ENCODE results near the gene WASF2. TPM values are rescaled to one million over a fixed set of nuclear protein-coding genes. Genes with fewer than 3 reads are reported as not detected.

The WASF2 gene
- total RNA-seq, 2 experiments from 2014 or later = 119 to 121 TPM

DNA sequence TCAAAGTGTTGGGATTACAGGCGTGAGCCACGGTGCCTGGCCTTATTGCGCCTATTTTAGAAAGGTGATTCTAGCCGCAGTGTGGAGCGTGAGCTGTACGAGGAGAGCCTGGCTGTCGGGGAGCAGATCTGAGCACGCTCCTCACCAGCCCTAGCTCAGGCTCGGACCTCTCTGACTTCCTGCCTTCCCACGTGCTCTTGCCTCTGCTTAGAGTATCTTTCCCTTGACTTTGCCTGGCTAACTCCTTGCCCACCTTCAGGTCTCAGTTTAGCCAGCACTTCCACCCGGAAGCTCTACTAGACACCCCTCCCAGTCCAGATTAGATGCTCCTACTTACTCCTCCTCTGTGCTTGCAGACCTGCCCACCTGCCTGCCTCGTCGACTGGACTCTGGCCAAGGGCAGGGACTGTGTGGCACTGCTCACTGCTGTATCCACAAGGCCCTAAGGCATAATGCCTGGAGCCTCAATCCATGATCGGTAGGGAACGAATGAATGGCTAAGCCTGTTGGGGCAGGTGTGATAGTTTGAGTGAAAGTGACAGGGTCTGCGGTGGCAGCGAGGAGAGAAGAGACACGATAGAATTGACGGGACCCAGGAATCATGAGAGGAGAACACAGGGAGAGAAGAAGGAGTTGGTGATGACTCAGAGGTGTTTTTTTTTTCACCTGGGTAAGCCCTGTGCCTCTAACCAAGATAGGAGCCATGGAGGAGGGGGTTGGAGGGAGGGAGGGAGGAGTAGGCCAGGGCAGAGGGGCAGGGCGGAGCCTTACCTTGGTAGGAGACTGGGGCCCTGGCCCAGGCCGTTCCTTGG lies 28.1 kb upstream of the WASF2 start:
- TF ChIP-seq, protein P1, sequence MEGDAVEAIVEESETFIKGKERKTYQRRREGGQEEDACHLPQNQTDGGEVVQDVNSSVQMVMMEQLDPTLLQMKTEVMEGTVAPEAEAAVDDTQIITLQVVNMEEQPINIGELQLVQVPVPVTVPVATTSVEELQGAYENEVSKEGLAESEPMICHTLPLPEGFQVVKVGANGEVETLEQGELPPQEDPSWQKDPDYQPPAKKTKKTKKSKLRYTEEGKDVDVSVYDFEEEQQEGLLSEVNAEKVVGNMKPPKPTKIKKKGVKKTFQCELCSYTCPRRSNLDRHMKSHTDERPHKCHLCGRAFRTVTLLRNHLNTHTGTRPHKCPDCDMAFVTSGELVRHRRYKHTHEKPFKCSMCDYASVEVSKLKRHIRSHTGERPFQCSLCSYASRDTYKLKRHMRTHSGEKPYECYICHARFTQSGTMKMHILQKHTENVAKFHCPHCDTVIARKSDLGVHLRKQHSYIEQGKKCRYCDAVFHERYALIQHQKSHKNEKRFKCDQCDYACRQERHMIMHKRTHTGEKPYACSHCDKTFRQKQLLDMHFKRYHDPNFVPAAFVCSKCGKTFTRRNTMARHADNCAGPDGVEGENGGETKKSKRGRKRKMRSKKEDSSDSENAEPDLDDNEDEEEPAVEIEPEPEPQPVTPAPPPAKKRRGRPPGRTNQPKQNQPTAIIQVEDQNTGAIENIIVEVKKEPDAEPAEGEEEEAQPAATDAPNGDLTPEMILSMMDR (IDR thresholded peaks at IDR 0.05) = no peak
- peaks cover 51% of the 10 kb centered on the region for H3K4me1 Mint-ChIP-seq (ENCODE audit: low read depth)
- CTCF ChIA-PET = no interaction called here
- H3K27me3 ChIP-seq (ENCODE audit: control insufficient read depth in 1 of 2, insufficient read depth in 2 of 2, low read length in 2 of 2) = no peaks in the 10 kb centered on the region
- no peaks in the 10 kb centered on the region for H3K36me3 ChIP-seq (ENCODE audit: insufficient read depth, low read length)
- H3K27ac ChIP-seq (ENCODE audit: low read depth in 1 of 2, low read length in 2 of 2) = no peak overlapping the region
- H3K36me3 Mint-ChIP-seq (ENCODE audit: low read depth) = peaks cover 10% of the 10 kb centered on the region
- intact Hi-C loops (cut with DNase I, micrococcal nuclease) = no loop called here
- POLR2A ChIA-PET = interaction anchor here (0.7 kb wide), 1 partner anchor 132 kb away, joined by 3 read pairs; no protein-coding TSS in a partner anchor
- H3K27me3 Mint-ChIP-seq = no peaks in the 10 kb centered on the region
- DNase-seq (peak in 1 of 14 experiments; percentile 19), ATAC-seq (ENCODE audit: poor library complexity) (no peak)
- H3K9me3 ChIP-seq (ENCODE audit: control insufficient read depth in 1 of 2, insufficient read depth in 1 of 2, low read length in 2 of 2) = no peaks in the 10 kb centered on the region
- peak overlapping the region; percentile 63 for H3K4me3 Mint-ChIP-seq
- peak overlapping the region; percentile 42 for H3K27ac Mint-ChIP-seq
- H3K4me3 ChIP-seq (ENCODE audit: low read length) = no peak overlapping the region
- no peaks in the 10 kb centered on the region for H3K9me3 Mint-ChIP-seq
- H3K4me1 ChIP-seq (ENCODE audit: insufficient read depth, low read length) = peaks cover 44% of the 10 kb centered on the region

DNA sequence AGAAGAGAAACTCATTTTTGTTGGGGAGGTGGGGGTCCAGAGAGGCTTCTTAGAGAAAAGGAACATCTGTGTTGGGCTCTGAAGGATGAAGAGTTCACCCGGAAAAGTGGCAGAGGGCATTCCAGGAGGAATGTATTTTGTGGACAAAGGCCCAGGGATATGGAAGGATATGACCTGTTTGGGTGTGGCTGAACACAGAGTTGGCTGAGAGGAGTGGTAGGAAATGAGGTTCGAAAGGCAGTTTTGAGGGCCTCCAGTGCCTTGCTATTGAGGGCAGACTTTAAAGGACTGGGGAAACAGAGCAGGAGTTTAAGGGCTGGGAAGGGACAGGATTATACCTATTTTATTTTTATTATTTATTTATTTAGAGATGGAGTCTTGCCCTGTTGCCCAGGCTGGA lies 27.3 kb upstream of the WASF2 start:
- peaks cover 43% of the 10 kb centered on the region for H3K4me1 Mint-ChIP-seq (ENCODE audit: low read depth)

DNA sequence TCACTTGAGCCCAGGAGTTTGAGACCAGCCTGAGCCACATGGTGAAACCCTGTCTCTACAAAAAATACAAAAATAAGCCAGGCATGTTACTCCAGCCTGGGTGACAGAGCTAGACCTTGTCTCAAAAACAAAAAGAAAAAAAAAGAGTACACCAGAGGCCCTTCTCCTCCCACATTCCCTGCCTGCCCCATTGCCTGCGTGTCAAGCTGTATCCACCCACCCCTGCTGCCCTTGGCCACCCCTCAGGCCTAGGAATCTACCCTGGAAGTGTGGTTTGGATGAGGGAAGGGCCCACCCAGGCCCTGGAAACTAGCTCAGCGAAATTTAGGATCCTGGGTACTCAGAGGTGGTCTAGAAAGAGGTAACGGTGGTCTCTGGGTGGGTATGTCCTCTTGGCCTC lies 25.7 kb upstream of the WASF2 start:
- no peaks in the 10 kb centered on the region for H3K27me3 Mint-ChIP-seq
- H3K4me3 ChIP-seq (ENCODE audit: low read length) = no peak overlapping the region
- CTCF ChIA-PET = no interaction called here
- no peak overlapping the region for H3K27ac Mint-ChIP-seq
- TF ChIP-seq, protein P1 (IDR thresholded peaks at IDR 0.05) = no peak
- no peak for ATAC-seq (ENCODE audit: poor library complexity)
- no peaks in the 10 kb centered on the region for H3K36me3 ChIP-seq (ENCODE audit: insufficient read depth, low read length)
- H3K4me3 Mint-ChIP-seq = no peak overlapping the region
- no peaks in the 10 kb centered on the region for H3K27me3 ChIP-seq (ENCODE audit: control insufficient read depth in 1 of 2, insufficient read depth in 2 of 2, low read length in 2 of 2)
- DNase-seq = no peak
- POLR2A ChIA-PET = interaction anchor here (1.1 kb wide), 1 partner anchor 25 kb away, joined by 3 read pairs; the partner anchor contains the start of gene WASF2
- H3K36me3 Mint-ChIP-seq (ENCODE audit: low read depth) = no peaks in the 10 kb centered on the region
- intact Hi-C loops (cut with DNase I, micrococcal nuclease) = no loop called here
- H3K9me3 ChIP-seq (ENCODE audit: control insufficient read depth in 1 of 2, insufficient read depth in 1 of 2, low read length in 2 of 2) = no peaks in the 10 kb centered on the region
- H3K27ac ChIP-seq (ENCODE audit: low read depth in 1 of 2, low read length in 2 of 2) = no peak overlapping the region
- H3K4me1 ChIP-seq (ENCODE audit: insufficient read depth, low read length) = peaks cover 19% of the 10 kb centered on the region
- no peaks in the 10 kb centered on the region for H3K9me3 Mint-ChIP-seq
- peaks cover 26% of the 10 kb centered on the region for H3K4me1 Mint-ChIP-seq (ENCODE audit: low read depth)

More for the DNA sequence above, 27.3 kb upstream of the WASF2 start:
- no peak for DNase-seq
- Histone ChIP-seq H3K27me3 (ENCODE audit: control insufficient read depth in 1 of 2, insufficient read depth in 2 of 2, low read length in 2 of 2) (no peaks in the 10 kb centered on the region), H3K4me1 (ENCODE audit: insufficient read depth, low read length) (peaks cover 36% of the 10 kb centered on the region), H3K9me3 (ENCODE audit: control insufficient read depth in 1 of 2, insufficient read depth in 1 of 2, low read length in 2 of 2) (no peaks in the 10 kb centered on the region), H3K36me3 (ENCODE audit: insufficient read depth, low read length) (no peaks in the 10 kb centered on the region), H3K4me3 (ENCODE audit: low read length) (no peak overlapping the region), H3K27ac (ENCODE audit: low read depth in 1 of 2, low read length in 2 of 2) (no peak overlapping the region)
- Mint-ChIP-seq H3K36me3 (ENCODE audit: low read depth) (peaks cover 7% of the 10 kb centered on the region), H3K27ac (peak overlapping the region; percentile 42), H3K9me3 (no peaks in the 10 kb centered on the region), H3K27me3 (no peaks in the 10 kb centered on the region), H3K4me3 (no peak overlapping the region)
- TF ChIP-seq, protein P1 (IDR thresholded peaks at IDR 0.05) = no peak
- ChIA-PET POLR2A (no interaction called here), CTCF (no interaction called here)
- no peak for ATAC-seq (ENCODE audit: poor library complexity)
- intact Hi-C loops (cut with DNase I, micrococcal nuclease) = no loop called here

Measured in CD4-positive, alpha-beta T cell (primary cell).